ENCODE results near the gene UNC93A.

Gene UNC93A

DNA sequence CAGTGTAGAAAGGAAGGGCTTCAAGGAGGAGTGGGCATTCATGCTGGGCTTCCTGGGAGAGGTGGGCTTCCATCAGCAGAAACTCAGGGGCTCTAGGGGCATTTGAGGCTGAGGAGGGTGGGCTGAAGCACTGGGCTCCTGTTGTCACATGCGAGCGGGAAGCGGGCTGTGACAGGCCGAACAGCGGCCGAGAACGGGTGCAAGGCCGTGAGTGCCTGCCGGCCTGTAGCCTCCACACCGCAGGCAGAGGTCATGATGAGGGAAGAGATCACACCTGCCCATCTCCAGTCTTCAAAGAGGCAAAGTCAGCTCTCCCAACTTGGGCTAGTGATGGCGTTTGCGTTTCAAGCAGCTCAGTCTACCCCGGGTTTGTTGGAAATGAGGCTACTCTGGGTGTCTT is 34.7 kb downstream of the UNC93A start:
- TF ChIP-seq, protein P1, sequence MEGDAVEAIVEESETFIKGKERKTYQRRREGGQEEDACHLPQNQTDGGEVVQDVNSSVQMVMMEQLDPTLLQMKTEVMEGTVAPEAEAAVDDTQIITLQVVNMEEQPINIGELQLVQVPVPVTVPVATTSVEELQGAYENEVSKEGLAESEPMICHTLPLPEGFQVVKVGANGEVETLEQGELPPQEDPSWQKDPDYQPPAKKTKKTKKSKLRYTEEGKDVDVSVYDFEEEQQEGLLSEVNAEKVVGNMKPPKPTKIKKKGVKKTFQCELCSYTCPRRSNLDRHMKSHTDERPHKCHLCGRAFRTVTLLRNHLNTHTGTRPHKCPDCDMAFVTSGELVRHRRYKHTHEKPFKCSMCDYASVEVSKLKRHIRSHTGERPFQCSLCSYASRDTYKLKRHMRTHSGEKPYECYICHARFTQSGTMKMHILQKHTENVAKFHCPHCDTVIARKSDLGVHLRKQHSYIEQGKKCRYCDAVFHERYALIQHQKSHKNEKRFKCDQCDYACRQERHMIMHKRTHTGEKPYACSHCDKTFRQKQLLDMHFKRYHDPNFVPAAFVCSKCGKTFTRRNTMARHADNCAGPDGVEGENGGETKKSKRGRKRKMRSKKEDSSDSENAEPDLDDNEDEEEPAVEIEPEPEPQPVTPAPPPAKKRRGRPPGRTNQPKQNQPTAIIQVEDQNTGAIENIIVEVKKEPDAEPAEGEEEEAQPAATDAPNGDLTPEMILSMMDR (IDR thresholded peaks at IDR 0.05): no peak
- Histone ChIP-seq H3K27me3 (no peaks in the 10 kb centered on the region), H3K27ac (no peak overlapping the region), H3K4me3 (ENCODE audit: low read depth in 1 of 2, low read length in 1 of 2) (no peak overlapping the region), H3K9me3 (no peaks in the 10 kb centered on the region), H3K4me1 (ENCODE audit: control insufficient read depth in 1 of 2, insufficient read depth in 1 of 2, low read depth in 1 of 2, low read length in 1 of 2) (no peaks in the 10 kb centered on the region), H3K36me3 (no peaks in the 10 kb centered on the region)

DNA sequence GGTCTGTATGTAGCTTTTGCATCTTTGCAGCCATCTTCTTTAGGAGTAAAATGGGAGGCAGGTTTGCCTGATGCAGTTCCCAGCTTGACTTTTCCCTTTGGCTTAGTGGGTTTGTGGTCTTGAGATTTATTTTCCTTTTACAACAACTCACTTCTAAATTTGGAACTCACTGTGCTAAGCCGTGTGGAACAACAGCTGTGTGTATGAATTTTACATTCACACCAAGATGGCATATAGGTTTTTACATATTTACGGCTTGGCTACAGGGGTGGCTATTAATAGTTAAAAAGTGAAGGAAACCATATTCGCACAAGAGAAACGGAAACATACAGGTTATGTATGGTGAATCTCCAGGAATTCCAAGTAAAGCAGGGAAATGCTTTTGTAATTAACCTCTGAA is 36.3 kb downstream of the UNC93A start:
- Histone ChIP-seq H3K4me1 (ENCODE audit: control insufficient read depth in 1 of 2, insufficient read depth in 1 of 2, low read depth in 1 of 2, low read length in 1 of 2) (no peaks in the 10 kb centered on the region), H3K36me3 (no peaks in the 10 kb centered on the region), H3K27ac (no peak overlapping the region), H3K9me3 (no peaks in the 10 kb centered on the region), H3K27me3 (no peaks in the 10 kb centered on the region), H3K4me3 (ENCODE audit: low read depth in 1 of 2, low read length in 1 of 2) (no peak overlapping the region)
- TF ChIP-seq, protein P1 (IDR thresholded peaks at IDR 0.05): no peak

DNA sequence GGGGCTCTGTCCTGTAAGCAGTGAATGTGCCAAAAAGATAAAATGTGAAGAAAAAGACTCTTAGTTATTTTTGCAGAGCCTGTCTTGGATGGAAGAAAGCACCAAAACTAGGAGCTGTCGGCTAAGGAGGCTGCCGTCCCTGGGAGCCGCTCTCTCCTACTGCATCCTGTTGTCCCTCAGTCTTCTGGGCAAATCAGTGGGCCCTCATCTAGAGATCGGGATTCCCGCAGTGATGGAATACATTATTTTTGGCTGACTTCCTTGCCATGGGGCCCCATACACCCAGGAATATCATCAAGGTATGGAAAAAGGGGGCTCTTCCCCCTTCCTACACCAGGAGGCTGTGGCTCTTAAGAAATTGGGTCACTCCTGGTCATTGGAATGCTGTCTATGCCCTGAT is 37.0 kb downstream of the UNC93A start:
- Histone ChIP-seq H3K9me3 (no peaks in the 10 kb centered on the region), H3K27me3 (no peaks in the 10 kb centered on the region), H3K27ac (no peak overlapping the region), H3K4me1 (ENCODE audit: control insufficient read depth in 1 of 2, insufficient read depth in 1 of 2, low read depth in 1 of 2, low read length in 1 of 2) (no peaks in the 10 kb centered on the region), H3K4me3 (ENCODE audit: low read depth in 1 of 2, low read length in 1 of 2) (no peak overlapping the region), H3K36me3 (no peaks in the 10 kb centered on the region)
- TF ChIP-seq, protein P1 (IDR thresholded peaks at IDR 0.05): no peak

DNA sequence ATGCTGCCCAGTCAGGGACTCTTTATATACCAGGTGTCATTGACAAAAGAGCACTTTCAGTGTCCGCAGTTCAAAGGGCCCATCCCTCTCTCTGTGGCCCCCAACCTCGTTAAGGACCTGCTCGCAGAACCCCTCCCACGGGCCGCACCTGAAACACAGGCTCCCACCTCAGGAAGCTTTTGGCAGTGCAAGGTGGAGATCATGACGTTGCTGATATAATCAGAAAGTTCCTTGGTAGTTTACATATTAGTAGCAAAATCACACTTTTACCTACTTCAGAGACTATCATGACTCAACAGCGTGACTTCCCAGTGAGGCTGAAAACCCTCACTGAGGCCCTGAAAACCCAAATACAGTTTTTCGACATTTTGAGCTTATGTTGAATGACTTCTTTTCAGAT is 37.9 kb downstream of the UNC93A start:
- TF ChIP-seq, protein P1 (IDR thresholded peaks at IDR 0.05): no peak

DNA sequence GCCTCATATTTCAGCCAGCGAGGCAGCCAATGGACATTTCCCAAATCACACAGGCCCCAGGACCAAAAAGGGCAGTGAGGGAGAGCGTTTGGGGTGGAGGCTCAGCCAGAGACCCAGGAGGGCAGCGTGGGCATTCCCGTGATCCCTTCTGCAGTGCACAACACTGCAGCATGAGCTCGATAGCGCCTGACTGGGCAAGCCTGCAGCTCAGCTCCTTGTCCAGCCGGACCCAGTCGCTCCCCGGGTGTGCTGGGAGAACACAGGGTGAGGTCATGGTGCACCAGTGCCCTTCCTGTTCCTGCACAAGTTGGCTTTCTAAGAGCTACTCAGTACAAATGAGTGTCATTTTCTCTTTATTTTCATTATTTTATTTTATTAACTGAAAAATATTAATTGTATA is 39.6 kb downstream of the UNC93A start:
- TF ChIP-seq, protein P1 (IDR thresholded peaks at IDR 0.05): no peak
- H3K4me1 ChIP-seq (ENCODE audit: control insufficient read depth in 1 of 2, insufficient read depth in 1 of 2, low read depth in 1 of 2, low read length in 1 of 2): no peaks in the 10 kb centered on the region
- no peak overlapping the region for H3K4me3 ChIP-seq (ENCODE audit: low read depth in 1 of 2, low read length in 1 of 2)
- no peaks in the 10 kb centered on the region for H3K36me3 ChIP-seq
- no peak overlapping the region for H3K27ac ChIP-seq
- H3K9me3 ChIP-seq: no peaks in the 10 kb centered on the region
- no peaks in the 10 kb centered on the region for H3K27me3 ChIP-seq

More for the DNA sequence above, 37.9 kb downstream of the UNC93A start:
- H3K36me3 ChIP-seq: no peaks in the 10 kb centered on the region
- H3K27me3 ChIP-seq: no peaks in the 10 kb centered on the region
- no peaks in the 10 kb centered on the region for H3K4me1 ChIP-seq (ENCODE audit: control insufficient read depth in 1 of 2, insufficient read depth in 1 of 2, low read depth in 1 of 2, low read length in 1 of 2)
- H3K4me3 ChIP-seq (ENCODE audit: low read depth in 1 of 2, low read length in 1 of 2): no peak overlapping the region
- no peaks in the 10 kb centered on the region for H3K9me3 ChIP-seq
- no peak overlapping the region for H3K27ac ChIP-seq

DNA sequence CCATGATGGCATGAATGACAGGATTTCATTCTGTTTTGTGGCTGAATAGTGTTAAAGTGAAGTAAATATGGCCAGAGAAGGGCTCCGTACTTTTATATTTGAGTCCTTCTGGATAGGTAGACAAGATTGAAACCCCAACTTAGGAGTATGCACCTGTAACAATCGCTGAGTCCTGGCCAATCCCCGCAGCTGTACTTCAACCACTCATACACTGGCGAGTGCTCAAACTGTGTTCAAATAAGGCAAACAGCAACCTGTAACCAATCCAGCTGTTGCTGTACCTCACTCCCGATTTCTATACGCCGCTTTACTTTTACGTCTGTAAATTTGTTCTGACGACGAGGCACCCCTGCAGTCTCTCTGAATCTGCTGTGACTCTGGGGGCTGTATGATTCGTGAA is 40.5 kb downstream of the UNC93A start:
- Histone ChIP-seq H3K36me3 (no peaks in the 10 kb centered on the region), H3K27ac (no peak overlapping the region), H3K4me3 (ENCODE audit: low read depth in 1 of 2, low read length in 1 of 2) (no peak overlapping the region), H3K9me3 (no peaks in the 10 kb centered on the region), H3K27me3 (no peaks in the 10 kb centered on the region), H3K4me1 (ENCODE audit: control insufficient read depth in 1 of 2, insufficient read depth in 1 of 2, low read depth in 1 of 2, low read length in 1 of 2) (no peaks in the 10 kb centered on the region)
- TF ChIP-seq, protein P1 (IDR thresholded peaks at IDR 0.05): no peak
